SH-SY5Y (cell line): Measurements from ENCODE around the gene LRRC8B.

ENCODE experiments used
- GATA2 ChIP-seq: IDR thresholded peaks from 2 replicates; pipeline ENCODE4 v1.6.1; 2011; ENCODE audit warnings: mild to moderate bottlenecking, low read depth, low read length
- GATA3 ChIP-seq: IDR thresholded peaks from 2 replicates; pipeline ENCODE4 v1.6.1; 2011; ENCODE audit warnings: low read depth, mild to moderate bottlenecking, low read length, moderate library complexity

- no peak for TF ChIP-seq GATA2
- no peak for TF ChIP-seq GATA3
Measured at GRCh38 chr1:89609781-89610456, 85.3 kb downstream of the LRRC8B start.
